ENCODE data around the gene NFAM1. TPM values are rescaled to one million over a fixed set of nuclear protein-coding genes. Genes with fewer than 3 reads are reported as not detected.

The NFAM1 gene
- total and polyA plus RNA-seq, 2 of the 4 experiments (the other 2 are of a cell fraction), result not detected

- Histone ChIP-seq H2BK15ac (ENCODE audit: low read depth, low read length) (no peak overlapping the region), H2BK120ac (ENCODE audit: low read depth, low read length) (no peak overlapping the region), H3K36me3 (ENCODE audit: control insufficient read depth, insufficient read depth, low read length) (no peaks in the 10 kb centered on the region), H4K5ac (ENCODE audit: low read depth, low read length) (no peak overlapping the region), H3K56ac (ENCODE audit: extremely low read depth, insufficient read depth, low read length) (no peak overlapping the region), H3K18ac (ENCODE audit: low read depth, low read length) (no peak overlapping the region), H2AK9ac (replicated peaks; ENCODE audit: low read depth, low read length, poor library complexity) (peak overlapping the region; percentile 95), H3K27ac (ENCODE audit: insufficient read depth, low read length) (no peak overlapping the region), H4K8ac (ENCODE audit: low read depth in 2 of 2, low read length in 2 of 2) (no peak overlapping the region; a peak in 1 of 4 replicates), H2AFZ (replicated peaks; ENCODE audit: low read length, poor library complexity) (peak overlapping the region; percentile 92), H2AK5ac (ENCODE audit: low read depth, low read length) (no peak overlapping the region), H3K9me1 (ENCODE audit: insufficient read depth, low read length) (no peaks in the 10 kb centered on the region), H3K4ac (ENCODE audit: low read depth, low read length) (no peak overlapping the region), H3K4me1 (ENCODE audit: control insufficient read depth, insufficient read depth, low read length) (peaks cover 3% of the 10 kb centered on the region; the same call in 1 of the 2 replicates), H3K4me3 (ENCODE audit: insufficient read depth, low read depth, low read length) (peak overlapping the region; percentile 42), H3K9ac (ENCODE audit: low read depth, low read length) (0 out of 2 replicates have a peak overlapping the region, but pooled peaks have one; percentile 26), H4K91ac (ENCODE audit: insufficient read depth, low read depth, low read length) (no peak overlapping the region), H2BK5ac (ENCODE audit: low read depth, low read length, poor library complexity, severe bottlenecking) (no peak overlapping the region), H3K4me2 (ENCODE audit: low read depth, low read length) (peak overlapping the region; percentile 90), H3K79me1 (ENCODE audit: low read depth in 1 of 2, low read length in 2 of 2) (no peaks in the 10 kb centered on the region), H4K20me1 (ENCODE audit: insufficient read depth, low read length) (no peaks in the 10 kb centered on the region), H3K27me3 (ENCODE audit: control insufficient read depth, insufficient read depth, low read length) (peaks cover 26% of the 10 kb centered on the region), H3K14ac (replicated peaks; ENCODE audit: low read depth, low read length) (no peak overlapping the region), H3K9me3 (ENCODE audit: control insufficient read depth, insufficient read depth, low read length) (no peaks in the 10 kb centered on the region), H2BK20ac (ENCODE audit: low read depth, low read length) (no peak overlapping the region), H3K23ac (ENCODE audit: low read depth, low read length) (no peak overlapping the region)
- intact Hi-C loops (cut with micrococcal nuclease) (loop anchor here (1.0 to 2.0 kb wide), 3 partner anchors 268 to 471 kb away; partner anchors contain the start of gene NDUFA6), in situ Hi-C loops (cut with MboI; ENCODE audit: low sequenced_read_pairs) (loop anchor here (5.0 kb wide), 1 partner anchor 340 kb away; no protein-coding TSS in a partner anchor), dilution Hi-C loops (cut with HindIII; ENCODE audit: low sequenced_read_pairs, unreplicated experiment) (no loop called here)
- DNase-seq, result peak; percentile 18
- BruUV-seq (replicated peaks), result no TSS peak
- ATAC-seq (ENCODE audit: low read depth), result peak; percentile 91
- ChIA-PET CTCF (interaction anchor here (0.6 to 0.7 kb wide), 2 partner anchors 17 to 85 kb away, joined by 3 to 4 read pairs; no protein-coding TSS in a partner anchor), POLR2A (ENCODE audit: unreplicated experiment) (no interaction called here)
- no peak for TF ChIP-seq POLR2A (IDR thresholded peaks at IDR 0.05; ENCODE audit: low read depth, low read length)
- TF ChIP-seq MAZ (IDR thresholded peaks at IDR 0.05; ENCODE audit: borderline replicate concordance, low read depth, low read length), result 0 out of 2 replicates have a peak, but pooled peaks have one; percentile 14
- TF ChIP-seq CTCF (conservative IDR thresholded peaks at IDR 0.05; ENCODE audit: low read depth, low read length), result peak; percentile 93
- no peak for TF ChIP-seq FOS (IDR thresholded peaks at IDR 0.05; ENCODE audit: low read depth, low read length)
- no peak for TF ChIP-seq ELK1 (IDR thresholded peaks at IDR 0.05; ENCODE audit: borderline replicate concordance, low read depth, low read length)
- peak; percentile 96 for TF ChIP-seq RAD21 (IDR thresholded peaks at IDR 0.05; ENCODE audit: low read length)
- peak; percentile 89 for TF ChIP-seq SMC3 (IDR thresholded peaks at IDR 0.05; ENCODE audit: low read depth, low read length)
- WGBS, 2 experiments (ENCODE audit: extremely low coverage in 2 of 2, insufficient read length in 1 of 2), result 4% methylated on average over 17 of the region's 33 CpGs; no CpG with 5 or more reads in 1 of the 2 experiments
Measured at GRCh38 chr22:42437488-42438292, 5.5 kb upstream of the NFAM1 start.

Measured in IMR-90 (cell line).